HUDEP-2 (cell line): ENCODE results near the gene HUS1.
"Not testable (repeated sequence)": the region's sequence is repeated elsewhere in the genome, so short reads cannot be mapped to it uniquely, and the experiment has no call there.

Source experiments
- DNase-seq, 76 experiments: peaks; one replicate each; lab custom pipeline; 2025; ENCODE audit not compliant: unreplicated experiment in 76 of 76; lab: John Stamatoyannopoulos, UW

Gene HUS1

DNA sequence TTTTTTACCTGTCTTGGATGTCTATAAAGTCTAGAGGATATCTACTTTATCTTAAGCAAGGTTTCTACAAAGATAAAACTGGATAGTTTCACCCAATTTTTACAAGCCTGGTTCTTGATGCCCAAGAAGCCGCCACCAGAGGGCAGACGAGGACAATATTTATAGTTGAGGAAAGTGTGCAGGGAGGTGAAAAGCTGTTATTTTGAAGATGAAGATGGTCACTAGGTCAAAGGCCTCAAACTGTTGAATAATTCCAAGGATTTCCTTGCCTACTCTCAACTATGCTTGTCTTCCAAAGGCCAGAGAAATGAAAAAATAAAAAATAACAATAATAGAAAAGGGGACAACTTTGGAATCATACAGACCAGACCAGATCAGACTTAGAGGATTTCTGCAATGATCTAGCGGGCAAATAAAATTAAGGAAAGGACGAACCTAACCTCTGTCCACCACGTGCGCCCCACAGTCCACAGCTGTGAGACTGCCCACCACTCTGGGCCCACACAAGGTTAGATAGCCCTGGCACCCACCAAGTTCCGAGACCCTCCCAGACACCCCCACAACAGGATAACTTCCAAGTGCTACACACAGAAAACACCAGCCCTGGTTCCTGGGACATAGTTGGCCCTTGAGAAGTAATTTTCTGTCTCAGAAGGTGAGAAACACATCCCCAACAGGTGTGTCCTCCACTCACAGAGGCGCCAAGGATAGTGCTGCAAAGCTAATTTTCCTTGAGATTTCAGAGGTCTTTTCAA, 34.0 kb downstream of the HUS1 start:
- peak in 50 of 76 experiments; percentile 5 to 74 (median 39) for DNase-seq

DNA sequence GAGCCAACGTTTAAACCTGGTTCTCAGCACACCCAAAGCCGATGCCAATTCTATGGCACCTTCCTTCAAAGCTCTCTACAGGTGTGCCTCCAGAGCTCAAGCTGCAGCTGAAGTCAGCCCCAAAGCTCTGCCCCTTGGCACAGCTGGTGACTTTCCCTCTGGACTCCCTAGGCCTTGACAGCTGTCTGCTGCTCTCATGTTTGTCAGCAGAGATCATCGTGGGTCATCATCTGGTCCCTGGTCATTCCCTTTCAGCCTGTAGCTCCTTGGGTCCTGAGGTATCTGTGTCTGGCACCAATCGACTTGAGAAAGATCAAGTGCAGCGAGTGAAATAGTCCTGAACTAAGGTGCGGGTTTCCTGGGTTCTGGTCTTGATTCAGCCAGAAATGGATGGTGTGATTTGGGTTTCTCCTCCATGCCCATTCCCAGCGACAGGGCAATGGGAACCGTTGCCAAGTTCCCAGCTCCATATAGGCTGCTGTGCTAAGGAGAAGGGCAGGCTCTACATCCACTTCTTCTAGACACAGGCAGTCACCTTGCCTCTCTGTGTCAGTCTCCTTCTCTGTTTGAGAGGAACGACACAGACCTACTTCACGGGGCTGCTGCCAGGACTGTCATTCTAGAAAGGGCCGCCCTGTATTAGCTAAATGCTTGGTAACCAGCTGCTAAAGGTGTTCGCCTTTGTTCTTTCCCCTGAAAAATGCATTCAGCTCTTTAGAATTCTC, 34.7 kb downstream of the HUS1 start:
- DNase-seq, result no peak

DNA sequence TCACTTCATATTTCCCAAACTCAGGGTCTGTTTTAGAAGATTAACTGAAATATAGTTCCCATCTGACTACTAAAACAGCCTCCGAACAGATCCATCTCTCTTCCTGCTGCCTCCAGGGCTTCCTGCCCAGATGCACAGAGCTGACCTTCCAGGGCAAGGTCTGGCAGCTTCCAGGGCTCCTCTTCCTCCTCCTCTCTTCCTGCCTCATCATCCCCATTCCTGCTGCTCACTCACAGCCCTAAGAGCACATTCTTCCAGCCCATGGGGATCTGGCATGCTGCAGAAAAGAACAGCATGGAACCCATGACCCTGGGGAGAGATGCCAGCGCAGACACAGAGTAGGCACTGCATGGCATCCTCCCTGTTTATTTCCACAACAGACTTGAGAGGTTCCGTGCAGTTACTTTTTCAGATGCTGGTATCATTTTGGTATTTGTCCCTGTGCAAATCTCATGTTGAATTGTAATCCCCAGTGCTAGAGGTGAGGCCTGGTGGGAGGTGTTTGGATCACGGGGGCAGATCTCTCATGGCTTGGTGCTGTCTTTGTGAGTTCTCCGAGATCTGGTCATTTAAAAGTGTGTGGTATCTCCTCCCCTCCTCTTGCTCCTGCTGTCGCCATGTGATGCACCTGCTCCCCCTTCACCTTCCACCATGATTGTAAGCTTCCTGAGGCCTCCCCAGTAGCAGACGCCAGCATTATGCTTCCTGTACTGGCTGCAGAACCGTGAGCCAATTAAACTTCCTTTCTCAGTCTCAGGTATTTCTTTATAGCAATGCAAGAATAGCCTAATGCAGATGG, 35.5 kb downstream of the HUS1 start:
- no peak for DNase-seq

DNA sequence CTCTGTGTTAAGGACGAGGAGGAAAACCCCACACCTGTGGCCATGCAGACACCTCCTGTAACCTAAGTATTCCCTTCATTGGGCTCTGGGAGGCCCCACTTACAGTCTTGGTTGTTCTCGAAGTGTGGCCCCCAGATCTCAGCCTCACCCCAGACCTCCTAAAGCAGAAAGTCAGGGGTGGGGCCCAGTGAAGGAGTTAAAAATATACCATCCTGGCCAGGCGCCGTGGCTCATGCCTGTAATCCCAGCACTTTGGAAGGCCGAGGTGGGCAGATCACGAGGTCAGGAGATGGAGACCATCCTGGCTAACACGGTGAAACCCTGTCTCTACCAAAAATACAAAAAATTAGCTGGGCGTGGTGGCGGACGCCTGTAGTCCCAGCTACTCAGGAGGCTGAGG, 36.8 kb downstream of the HUS1 start:
- not testable (repeated sequence) for DNase-seq

DNA sequence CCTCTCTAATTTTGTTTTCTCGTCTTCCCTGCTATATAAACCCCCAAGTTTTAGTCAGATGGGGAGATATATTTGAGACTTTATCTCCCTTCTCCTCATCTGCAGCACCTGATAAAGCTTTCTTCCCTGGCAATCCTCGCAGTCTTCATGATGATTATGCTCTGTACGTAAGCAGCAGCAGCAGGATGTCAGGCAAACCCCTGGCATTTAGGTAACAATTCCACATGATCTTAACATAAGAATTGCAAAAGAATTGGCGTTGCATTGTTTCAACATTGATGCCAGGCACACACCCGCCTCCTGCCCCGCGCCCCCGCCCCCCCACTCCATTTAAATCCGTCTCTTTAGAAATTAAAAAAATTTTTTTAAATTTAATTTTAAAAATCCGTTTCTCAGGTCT, 37.3 kb downstream of the HUS1 start:
- no peak for DNase-seq

DNA sequence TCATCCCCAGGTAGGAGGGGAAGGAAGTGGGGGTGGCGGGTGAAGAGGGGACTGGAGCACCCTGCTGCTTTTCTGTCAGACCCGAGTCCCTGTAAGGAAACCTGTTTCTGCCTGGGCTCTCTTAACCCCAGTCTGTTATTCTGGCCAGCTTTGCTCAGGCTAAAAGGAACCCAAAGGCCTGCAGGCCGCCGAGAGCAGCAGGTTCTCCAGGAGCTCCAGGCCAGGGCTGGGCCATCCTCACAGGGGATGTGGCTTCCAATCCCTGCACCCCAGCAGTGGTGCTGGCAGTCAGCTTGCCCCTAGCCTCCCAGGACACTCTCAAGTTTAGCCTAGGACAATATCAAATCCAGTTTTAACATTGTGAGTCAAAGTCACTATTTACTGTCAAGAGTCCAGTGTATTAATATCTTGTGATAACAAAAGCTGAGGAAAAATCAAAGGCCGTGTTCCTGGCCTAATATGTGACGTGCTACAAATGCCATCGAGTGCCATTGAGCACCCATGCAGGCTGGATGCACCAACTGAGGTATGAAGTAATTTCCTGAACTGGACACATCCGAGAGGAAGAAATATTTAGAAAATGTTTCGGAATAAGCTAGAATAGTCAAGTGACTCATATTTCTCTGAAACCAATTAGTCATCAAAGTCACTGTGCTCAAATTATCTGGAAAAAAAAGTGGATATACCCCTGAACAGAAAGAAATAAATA, 38.1 kb downstream of the HUS1 start:
- DNase-seq, result no peak

DNA sequence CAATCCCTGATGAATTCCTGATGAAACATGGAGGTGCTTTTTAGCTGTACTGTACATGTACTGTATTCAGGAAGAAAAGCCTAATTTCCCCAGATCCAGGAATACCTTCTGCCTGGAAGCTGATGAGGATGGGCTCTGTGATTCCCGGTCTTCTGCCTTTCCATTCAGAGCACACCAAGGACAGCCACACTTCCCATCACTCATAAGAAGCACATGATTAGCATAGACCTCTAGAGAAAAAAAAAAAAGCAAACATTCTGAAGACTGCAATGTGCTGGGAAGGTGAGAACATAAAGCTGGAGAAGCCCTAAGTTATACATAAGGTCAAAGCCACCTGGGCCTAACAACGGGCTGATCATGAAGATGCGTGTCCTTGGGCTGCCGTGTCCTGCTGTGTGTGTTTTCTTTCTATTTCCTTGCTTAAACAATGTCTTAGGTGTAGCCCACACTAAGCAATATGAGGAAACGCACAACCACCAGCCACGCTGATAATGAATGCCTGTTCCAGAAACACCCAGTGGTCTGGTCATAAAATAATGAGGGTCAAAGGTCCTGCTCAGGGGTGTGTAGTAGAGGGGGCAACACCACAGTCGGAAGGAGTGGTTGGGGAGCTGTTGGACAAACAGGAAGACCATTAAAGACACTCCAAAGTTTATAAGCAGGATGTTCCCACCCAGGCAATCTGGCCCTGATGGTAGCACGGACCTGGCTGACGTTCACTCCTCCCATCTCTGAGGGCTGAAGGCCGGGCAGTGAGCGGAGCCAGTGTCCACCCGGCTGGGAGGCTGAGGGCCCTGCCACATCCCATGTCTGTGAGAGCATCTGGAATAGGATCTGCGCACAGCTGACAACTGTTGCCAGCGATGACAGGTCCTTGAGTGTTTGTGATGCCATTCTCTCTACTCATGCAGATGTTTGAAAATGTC, 39.1 kb downstream of the HUS1 start:
- no peak for DNase-seq

DNA sequence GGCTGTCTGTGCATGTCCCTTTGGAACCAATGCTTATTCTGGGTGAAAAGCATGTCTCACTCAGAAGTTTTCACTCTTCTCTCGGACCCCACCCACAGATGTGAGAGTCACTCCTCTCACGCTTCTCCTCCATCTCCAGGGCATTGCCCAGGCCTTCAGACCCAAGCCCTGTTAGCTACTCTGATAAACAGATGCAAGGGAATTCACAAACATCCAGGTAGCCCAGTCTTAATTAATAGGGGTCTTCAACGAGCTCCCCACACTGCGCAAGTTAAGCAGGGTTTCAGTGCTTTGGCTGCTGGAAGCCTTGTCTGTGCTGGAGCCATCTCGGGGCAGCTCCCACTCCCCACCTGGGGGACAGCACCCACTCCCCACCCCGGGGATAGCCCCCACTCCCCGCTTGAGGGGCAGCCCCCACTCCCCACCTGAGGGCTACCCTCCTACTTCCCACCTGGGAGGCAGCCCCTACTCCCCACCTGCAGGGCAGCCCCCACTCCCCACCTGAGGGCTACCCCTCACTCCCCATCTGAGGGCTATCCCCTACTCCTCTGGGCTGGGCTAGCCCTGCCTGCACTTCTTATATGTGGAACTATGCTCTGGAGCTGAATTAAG, 39.9 kb downstream of the HUS1 start:
- DNase-seq, result no peak

DNA sequence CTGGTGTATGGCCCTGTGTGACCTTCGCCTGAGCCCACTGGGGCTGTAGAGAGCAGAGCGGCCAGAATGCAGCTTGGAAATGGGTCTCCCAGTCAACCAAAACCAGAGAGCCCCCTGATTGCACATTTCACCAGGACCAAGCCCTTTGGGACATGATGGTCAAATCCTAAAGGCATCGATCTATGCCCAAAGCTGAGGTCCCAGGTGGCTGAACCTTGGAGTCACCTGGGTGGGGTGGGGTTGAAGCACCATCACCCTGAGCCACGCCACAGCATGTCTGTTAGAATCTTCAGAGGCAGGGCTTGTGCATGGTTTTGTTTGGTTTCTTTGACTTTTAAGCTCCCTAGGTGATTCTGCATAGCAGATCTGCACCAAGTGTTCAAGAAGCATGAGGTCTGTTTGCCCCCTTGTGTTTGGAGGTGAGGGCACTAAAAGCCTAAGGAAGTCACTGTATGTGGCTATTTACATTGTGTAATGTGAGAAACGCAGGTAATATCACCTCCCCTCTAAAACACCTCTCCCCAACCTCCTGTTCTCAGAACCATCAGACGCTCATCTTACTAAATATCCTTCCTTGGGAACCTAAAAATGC, 40.7 kb downstream of the HUS1 start:
- DNase-seq, result no peak

DNA sequence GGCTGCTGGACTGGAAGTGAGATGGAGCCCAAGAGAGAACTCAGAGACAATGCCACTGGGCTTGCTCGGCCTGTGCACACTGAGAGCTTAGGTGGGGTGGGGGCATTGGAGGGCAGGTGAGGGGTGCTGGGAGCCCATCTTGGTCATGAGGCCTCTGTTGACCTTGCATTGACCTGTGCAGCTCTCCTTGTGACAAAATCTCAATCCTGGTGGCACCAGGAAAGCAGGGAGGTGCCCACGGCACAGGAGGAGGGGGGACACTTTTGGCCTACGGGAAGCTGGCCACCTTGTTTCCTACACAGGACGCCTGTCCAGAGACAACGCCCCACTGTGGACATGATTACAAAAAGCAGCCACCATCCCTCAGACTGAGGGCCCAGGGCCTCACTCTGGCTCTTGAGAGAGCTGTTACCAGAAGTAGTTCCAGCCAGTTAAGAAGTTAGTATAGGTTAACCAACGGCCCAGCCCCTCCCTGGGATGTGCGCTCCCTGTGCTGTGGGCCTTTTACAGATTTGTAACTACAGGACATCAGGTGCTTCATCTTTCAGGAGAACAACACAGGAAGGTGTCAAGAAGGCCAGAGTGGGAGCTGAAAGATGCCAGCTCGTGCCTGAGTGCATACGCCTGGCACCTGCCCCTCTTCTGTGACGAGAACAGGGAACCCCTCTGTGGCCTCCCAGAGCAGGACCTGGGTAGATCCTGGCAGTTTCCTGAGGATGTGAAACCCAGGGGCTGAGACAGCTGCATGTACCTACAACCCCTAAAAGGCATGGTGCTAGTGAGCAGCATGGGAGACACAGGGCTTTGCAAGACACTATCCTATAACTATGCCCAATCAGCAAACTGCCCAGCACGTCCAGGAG, 41.5 kb downstream of the HUS1 start:
- no peak for DNase-seq

DNA sequence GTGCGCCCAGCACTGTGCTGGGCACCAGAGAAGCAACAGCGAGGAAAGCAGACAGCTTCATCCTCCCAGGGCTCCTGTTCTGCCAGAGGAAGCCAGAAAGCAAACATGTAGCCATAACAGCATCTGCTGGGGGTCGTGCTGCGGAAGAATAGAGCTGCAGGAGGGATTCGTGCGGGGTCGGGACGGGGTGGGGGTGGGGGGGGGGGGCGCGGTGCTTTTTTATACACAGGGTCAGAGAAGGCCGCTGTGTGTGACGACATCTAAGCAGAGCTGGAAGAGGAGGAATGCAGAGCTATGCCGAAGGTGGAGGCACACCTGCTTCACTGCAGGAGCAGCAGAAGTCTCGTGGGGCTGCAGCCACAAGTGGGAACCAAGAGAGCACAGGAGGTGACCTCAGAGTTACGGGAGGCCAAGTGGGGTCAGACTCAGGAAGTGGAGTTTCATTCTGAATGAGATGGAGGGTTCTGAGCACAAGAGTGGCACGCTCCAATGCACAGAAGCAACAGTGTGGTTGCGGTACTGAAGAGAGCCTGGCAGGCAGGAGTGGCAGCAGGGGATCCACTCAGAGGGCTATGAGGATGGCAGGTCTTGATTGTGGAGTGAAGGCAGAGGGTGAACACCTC, 42.2 kb downstream of the HUS1 start:
- DNase-seq, result no peak

DNA sequence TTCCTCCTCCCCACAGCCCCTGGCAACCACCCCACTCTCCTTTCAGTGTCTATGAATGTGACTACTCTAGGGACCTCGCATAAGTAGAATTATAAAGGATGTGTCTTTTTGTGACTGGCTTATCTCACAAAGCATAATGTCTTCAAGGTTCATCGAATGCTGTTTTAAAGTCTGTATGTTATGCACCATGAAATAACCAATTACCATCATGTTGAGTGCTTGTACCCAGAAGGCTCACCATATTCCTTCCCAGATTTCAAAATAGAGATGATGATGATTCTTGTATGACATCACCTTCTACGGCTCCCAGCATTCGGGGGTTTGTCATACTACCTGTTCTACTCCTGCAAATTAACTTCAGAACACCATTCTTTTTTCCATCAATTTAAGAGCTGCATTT, 43.1 kb downstream of the HUS1 start:
- no peak for DNase-seq

DNA sequence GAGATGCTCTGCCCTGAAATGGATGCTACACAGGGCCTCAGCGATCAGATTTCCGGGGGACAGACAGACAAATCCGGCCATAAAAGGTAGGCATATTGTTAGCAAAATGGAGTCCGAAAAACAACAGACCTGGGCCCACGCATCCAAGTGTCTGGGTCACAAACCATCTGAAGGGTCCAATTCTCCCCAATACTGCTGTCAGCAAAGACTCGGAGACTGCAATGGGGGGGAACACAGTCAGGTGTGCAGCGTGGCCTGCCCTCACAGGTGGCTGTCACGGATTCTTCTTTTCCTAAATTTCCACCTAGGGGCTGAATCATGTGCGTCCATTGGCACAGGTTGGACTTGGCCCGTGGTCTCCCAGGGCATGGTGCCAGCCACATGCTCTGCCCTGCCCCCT, 44.1 kb downstream of the HUS1 start:
- no peak for DNase-seq

DNA sequence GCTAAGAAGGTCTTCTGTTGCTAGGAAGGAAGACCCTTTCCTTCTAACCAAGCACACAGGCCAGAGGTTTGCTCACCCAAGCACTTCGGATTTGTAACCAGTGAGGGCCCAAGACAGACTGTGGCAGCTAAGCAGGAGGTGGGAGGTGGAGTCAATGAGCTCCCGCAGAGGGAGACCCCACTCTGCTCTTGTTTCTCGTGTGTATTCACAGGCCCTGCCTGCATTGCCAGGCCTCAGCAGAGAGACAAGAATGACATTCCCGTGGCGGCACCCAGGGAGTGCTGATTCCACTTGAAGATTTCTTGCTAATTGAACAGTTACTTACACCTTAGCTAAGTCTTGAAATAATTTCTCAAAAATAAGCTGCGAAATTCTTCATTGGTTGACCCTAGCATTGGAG, 44.6 kb downstream of the HUS1 start:
- DNase-seq, result no peak

DNA sequence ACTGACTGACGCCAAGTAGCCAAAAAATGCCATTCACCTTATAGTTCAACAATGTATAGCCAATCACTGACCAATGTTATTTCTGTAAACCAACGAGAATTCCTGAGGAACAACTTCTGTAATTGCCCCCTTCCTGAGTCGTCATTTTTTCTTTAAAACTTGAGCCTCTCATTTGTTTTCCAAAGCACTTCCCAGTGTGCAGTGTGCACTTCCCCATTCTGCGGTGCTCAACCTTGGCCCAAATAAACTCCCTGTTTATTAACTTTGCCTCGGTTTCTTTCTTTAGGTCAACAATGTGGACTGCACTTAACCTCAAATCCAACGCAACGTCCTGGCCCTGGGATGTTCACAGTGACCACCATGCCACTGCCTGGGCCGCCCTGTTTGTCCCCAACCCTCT, 46.2 kb downstream of the HUS1 start:
- DNase-seq, result no peak

DNA sequence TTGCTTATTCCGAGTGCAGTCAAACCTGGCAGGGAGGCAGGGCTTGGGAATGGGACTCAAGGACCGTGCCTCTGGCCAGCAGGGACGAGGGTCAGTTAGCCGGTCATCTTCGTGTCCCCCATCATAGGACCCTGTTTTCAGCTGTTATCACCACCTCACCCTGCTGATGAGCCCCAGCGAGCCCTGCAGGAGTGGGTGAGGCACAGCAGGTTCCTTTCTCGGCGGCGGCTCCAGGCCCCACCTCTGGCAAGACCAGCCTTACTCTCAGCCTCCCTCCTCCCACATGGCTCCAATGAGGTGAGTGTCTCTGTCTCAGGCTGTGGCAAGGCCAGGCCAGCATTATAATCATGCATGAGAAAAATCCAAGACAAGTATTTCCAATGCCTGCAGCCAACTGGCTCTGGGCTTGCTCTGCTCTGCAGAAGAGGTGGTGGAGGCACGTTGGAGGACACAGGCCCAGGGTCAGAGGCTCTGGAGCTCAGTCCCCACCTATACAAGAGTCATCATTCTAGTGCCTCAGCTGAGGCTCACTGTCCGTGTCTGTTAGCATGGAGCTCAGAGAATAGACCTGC, 46.9 kb downstream of the HUS1 start:
- no peak for DNase-seq

DNA sequence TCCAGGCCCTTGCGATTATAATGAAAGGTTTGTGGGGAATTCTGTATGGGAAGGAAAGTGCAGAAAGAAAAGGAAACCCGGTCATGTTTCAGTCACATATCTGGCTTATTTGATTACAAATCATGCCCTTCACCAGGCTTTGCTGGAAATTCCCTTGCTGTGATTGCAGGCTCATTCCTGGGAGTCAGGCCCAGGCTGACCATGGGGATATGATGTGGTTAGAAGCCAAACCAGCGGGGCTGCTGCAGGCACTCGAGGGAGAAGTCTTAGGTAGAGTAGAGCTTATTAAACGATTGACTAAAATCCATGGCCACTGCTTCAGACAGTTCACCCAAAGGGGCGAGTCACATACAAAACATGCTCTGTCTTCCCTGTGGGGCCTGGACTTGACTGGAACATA, 47.4 kb downstream of the HUS1 start:
- no peak for DNase-seq
